Endodermal cell (in vitro differentiated cells): ENCODE data around the gene GPATCH8. TPM values are rescaled to one million over a fixed set of nuclear protein-coding genes. Genes with fewer than 3 reads are reported as not detected.
A peak's percentile ranks its signal among the peaks of the same experiment; 100 is the strongest.

ENCODE experiments used
- DNase-seq: peaks from one replicate; pipeline ENCODE4 v3.0.0-alpha.2; 2017
- H3K27ac ChIP-seq: 2 replicates; pipeline ENCODE4 v1.5.1; 2013; ENCODE audit warnings: mild to moderate bottlenecking, low read depth, low read length, moderate library complexity
- H3K27me3 ChIP-seq: 2 replicates; pipeline ENCODE4 v1.6.1; 2013; ENCODE audit warnings: mild to moderate bottlenecking, low read length, moderate library complexity; ENCODE audit not compliant: insufficient read depth, control insufficient read depth, poor library complexity, severe bottlenecking
- H3K36me3 ChIP-seq: 2 replicates; pipeline ENCODE4 v1.7.0; 2013; ENCODE audit warnings: mild to moderate bottlenecking, low read length, moderate library complexity; ENCODE audit not compliant: control insufficient read depth, insufficient read depth
- H3K4me1 ChIP-seq: one replicate; pipeline ENCODE4 v1.7.0; 2013; ENCODE audit warnings: low read length; ENCODE audit not compliant: control insufficient read depth, insufficient read depth
- H3K4me3 ChIP-seq: 2 replicates; pipeline ENCODE4 v1.5.1; 2013; ENCODE audit warnings: mild to moderate bottlenecking, low read length, moderate library complexity
- H3K9ac ChIP-seq: 2 replicates; pipeline ENCODE4 v1.6.1; 2013; ENCODE audit warnings: mild to moderate bottlenecking, low read length, moderate library complexity; ENCODE audit not compliant: poor library complexity, severe bottlenecking; ENCODE audit errors: extremely low read depth
- H3K9me3 ChIP-seq: 2 replicates; pipeline ENCODE4 v1.6.1; 2013; ENCODE audit warnings: mild to moderate bottlenecking, low read length, moderate library complexity; ENCODE audit not compliant: control insufficient read depth
- H3K27ac Mint-ChIP-seq: 2 replicates; pipeline ENCODE4 v1.8.0; 2020; ENCODE audit warnings: mixed read lengths
- H3K27me3 Mint-ChIP-seq: 2 replicates; pipeline ENCODE4 v1.8.0; 2021; ENCODE audit warnings: mild to moderate bottlenecking, mixed read lengths; ENCODE audit not compliant: insufficient read depth
- H3K36me3 Mint-ChIP-seq: 2 replicates; pipeline ENCODE4 v1.8.0; 2020; ENCODE audit warnings: low read depth, mixed read lengths
- H3K4me1 Mint-ChIP-seq: 2 replicates; pipeline ENCODE4 v1.8.0; 2020; ENCODE audit warnings: mixed read lengths
- H3K4me3 Mint-ChIP-seq: 2 replicates; pipeline ENCODE4 v1.8.0; 2020; ENCODE audit warnings: mild to moderate bottlenecking, moderate library complexity, mixed read lengths
- H3K9me3 Mint-ChIP-seq: 2 replicates; pipeline ENCODE4 v1.8.0; 2020; ENCODE audit warnings: mild to moderate bottlenecking, mixed read lengths
- CTCF ChIP-seq: fragments of 200-600 bp; sonication (generic); conservative IDR thresholded peaks from 2 replicates; pipeline ENCODE4 v1.5.0; 2021; ENCODE audit warnings: antibody characterized with exemption, mild to moderate bottlenecking
- WGBS, 2 experiments: methylation state at CpG; one replicate each; pipeline versions ENCODE4 v1.1.5 to v1.1.7; 2013; ENCODE audit warnings: missing lambda C conversion rate in 2 of 2, mixed read lengths in 1 of 2; ENCODE audit not compliant: insufficient coverage in 1 of 2, insufficient read length in 1 of 2; 5-methylcytosine and 5-hydroxymethylcytosine counted together
- total RNA-seq, 2 donors: library from RNA; stranded (reverse); fragmentation: NEBNext Ultra II Directional in 1 of 2; extraction: Animal tissue kit (Norgen Biotek cat#: 25700) in 1 of 2; gene quantifications; 2 replicates in 1 of 2; 3 replicates in 1 of 2; pipeline ENCODE4 v1.2.1, GENCODE V29; 2021

Gene GPATCH8
- total RNA-seq, 2 donors from 2014 or later: 49.9 to 55.2 TPM

- no peaks in the 10 kb centered on the region for H3K27me3 ChIP-seq
- no peak overlapping the region for H3K9ac ChIP-seq
- Mint-ChIP-seq H3K9me3 (no peaks in the 10 kb centered on the region), H3K4me1 (peaks cover 5% of the 10 kb centered on the region), H3K4me3 (no peak overlapping the region), H3K27ac (peak overlapping the region; percentile 19), H3K36me3 (peaks cover 19% of the 10 kb centered on the region), H3K27me3 (peaks cover 3% of the 10 kb centered on the region)
- H3K4me3 ChIP-seq: no peak overlapping the region
- H3K4me1 ChIP-seq: no peaks in the 10 kb centered on the region
- no peak overlapping the region for H3K27ac ChIP-seq
- 77 to 95% methylated on average over 4 to 6 of the region's 6 CpGs for WGBS, 2 experiments
- H3K36me3 ChIP-seq: peaks cover 25% of the 10 kb centered on the region
- no peaks in the 10 kb centered on the region for H3K9me3 ChIP-seq
- peak; percentile 96 for DNase-seq
- TF ChIP-seq CTCF: peak; percentile 88
These were observed 152.4 kb downstream of the GPATCH8 start for GRCh38 chr17:44350733-44351226.

GRCh38 chr17:44349553-44350070 is 153.6 kb downstream of the GPATCH8 start:
- WGBS, 2 experiments: 90 to 100% methylated on average over 5 to 12 of the region's 12 CpGs
- Histone ChIP-seq H3K4me1 (no peaks in the 10 kb centered on the region), H3K27ac (no peak overlapping the region), H3K4me3 (no peak overlapping the region), H3K27me3 (no peaks in the 10 kb centered on the region), H3K9ac (no peak overlapping the region), H3K9me3 (no peaks in the 10 kb centered on the region), H3K36me3 (peaks cover 19% of the 10 kb centered on the region)
- Mint-ChIP-seq H3K27ac (no peak overlapping the region), H3K4me1 (peaks cover 9% of the 10 kb centered on the region), H3K36me3 (peaks cover 19% of the 10 kb centered on the region), H3K9me3 (no peaks in the 10 kb centered on the region), H3K27me3 (peaks cover 4% of the 10 kb centered on the region), H3K4me3 (no peak overlapping the region)
- no peak for DNase-seq
- no peak for TF ChIP-seq CTCF

- DNase-seq: no peak
- H3K27ac Mint-ChIP-seq: no peak overlapping the region
- peaks cover 19% of the 10 kb centered on the region for H3K36me3 Mint-ChIP-seq
- H3K27me3 Mint-ChIP-seq: peaks cover 5% of the 10 kb centered on the region
- no peaks in the 10 kb centered on the region for H3K9me3 Mint-ChIP-seq
- H3K4me3 Mint-ChIP-seq: no peak overlapping the region
- H3K4me1 Mint-ChIP-seq: peaks cover 9% of the 10 kb centered on the region
- H3K36me3 ChIP-seq: peaks cover 19% of the 10 kb centered on the region
- no peak overlapping the region for H3K4me3 ChIP-seq
- TF ChIP-seq CTCF: no peak
- 80 to 89% methylated on average over 2 to 6 of the region's 6 CpGs for WGBS, 2 experiments
- H3K27me3 ChIP-seq: no peaks in the 10 kb centered on the region
- H3K4me1 ChIP-seq: no peaks in the 10 kb centered on the region
- H3K27ac ChIP-seq: no peak overlapping the region
- H3K9me3 ChIP-seq: no peaks in the 10 kb centered on the region
- no peak overlapping the region for H3K9ac ChIP-seq
These were observed 154.2 kb downstream of the GPATCH8 start for GRCh38 chr17:44348988-44349364.
